HG03175 (cell line): Measurements from ENCODE around the gene CMTM7.

Source experiments
- ATAC-seq: cut with Tn5 transposase; IDR thresholded peaks from one replicate; pipeline ENCODE4 v1.9.1; 2021; ENCODE audit warnings: mild to moderate bottlenecking, moderate library complexity; ENCODE audit not compliant: unreplicated experiment

The CMTM7 gene

DNA sequence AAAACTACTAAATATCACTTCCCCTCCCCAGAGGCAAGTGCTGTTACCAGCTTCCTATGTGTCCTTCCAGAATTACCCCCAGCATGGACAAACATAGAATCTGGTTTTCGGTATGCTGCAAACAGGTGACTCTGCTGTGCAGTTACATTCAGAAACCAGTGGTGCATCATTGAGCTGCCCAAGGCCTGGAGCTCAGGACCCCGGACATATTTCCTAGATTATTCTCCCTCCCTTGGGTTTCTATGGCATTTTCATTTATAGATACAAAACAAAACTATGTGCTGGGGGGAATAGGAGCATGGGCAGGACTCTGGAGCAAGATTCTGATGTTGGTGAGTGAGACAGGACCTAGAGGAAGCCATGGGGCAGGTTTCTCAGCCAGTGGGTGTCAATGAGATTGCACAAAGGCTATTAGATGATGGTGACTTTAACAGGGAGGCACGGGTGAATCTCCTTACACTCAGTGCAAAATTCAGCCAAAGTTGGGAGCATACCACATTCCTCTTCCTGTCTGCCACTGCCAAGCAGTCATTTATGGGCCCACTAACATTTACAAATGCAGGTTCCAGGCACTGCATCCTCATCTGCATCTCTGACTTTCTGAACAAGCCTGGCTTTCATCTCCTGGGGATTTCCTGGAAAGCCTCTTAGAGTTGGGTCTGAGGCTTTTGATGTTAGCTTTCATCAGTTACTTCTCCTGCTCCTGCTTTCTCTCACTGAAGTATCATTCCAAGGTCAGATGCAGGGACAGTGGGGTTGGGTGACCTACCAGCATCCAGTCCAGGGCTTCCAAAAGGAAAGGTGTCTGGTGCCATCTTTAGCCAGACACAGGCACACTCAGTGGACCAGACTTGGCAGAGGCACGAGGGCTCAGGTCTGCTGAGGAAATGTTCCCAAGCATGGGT lies 44.5 kb downstream of the CMTM7 start:
- ATAC-seq, result no peak

DNA sequence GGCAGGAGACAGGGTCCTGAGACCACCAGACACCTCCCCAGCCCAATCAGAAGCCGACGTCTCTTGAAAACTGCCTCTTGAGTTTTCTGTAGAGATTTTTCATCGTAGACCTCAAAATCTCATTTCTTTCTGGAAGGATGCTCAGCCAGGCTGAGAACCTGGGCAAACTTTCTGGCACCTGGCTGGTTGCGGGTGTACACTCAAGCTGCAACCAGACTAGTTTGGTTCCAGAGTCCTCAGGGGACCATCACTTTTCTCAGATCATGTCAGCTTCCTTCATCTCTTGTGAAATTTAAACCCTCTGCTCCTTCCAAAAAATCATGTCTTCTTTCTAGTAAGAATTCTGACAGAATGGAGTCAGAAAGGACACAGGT lies 45.1 kb downstream of the CMTM7 start:
- peak; percentile 47 for ATAC-seq

DNA sequence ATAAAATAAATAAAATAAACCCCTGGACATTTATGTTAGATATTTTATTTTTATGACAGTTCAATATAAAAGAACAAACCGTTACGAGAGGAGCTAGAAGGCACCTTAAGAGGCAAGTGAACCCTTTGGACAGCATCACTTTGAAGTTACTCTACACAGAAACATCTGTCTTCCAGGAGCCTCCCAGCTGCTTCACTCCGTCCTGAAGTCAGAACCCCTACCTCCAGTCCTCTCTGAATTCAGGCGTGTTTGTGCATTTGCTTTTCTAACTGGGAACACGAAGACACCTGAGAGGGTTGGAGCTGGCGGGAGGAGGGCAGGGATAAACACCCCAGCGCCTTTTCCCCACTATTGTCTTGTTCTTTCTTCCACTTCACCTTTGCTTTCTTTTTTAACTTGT lies 46.2 kb downstream of the CMTM7 start:
- no peak for ATAC-seq

DNA sequence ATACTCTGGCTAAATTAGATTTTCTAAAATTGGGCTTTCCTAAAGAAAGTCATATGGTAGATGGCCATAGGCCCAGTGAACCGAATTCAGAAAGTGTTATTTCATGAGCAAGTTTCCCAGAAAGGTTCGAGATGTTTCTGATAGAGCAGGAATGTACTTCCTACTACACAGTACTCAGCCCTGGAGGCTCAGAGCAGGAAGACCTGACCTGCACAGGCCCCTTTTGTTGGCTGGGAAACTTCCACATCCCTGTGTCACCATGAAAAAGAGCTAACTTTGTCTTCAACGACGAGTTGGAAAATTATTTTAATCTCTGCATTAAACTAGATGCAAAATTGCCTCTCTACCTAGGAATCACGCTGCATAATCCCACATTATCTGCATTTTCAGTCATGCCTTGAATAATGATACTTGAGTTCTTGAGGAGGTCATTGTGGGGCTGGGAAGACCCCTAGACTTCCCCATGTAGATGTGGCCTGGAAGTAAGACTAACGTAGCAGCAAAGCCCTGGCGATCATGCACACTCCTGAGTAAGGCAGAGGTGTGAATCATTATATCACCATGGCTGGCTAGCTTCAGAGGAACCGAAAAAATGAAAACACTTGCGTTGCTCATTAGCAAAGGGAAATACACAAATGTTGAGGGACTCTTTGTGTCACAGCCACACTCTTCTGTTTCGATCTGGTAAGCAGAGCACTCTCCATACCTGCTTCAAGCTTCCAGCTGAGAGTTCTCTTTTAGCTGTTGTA lies 47.1 kb downstream of the CMTM7 start:
- ATAC-seq, result peak; percentile 92

DNA sequence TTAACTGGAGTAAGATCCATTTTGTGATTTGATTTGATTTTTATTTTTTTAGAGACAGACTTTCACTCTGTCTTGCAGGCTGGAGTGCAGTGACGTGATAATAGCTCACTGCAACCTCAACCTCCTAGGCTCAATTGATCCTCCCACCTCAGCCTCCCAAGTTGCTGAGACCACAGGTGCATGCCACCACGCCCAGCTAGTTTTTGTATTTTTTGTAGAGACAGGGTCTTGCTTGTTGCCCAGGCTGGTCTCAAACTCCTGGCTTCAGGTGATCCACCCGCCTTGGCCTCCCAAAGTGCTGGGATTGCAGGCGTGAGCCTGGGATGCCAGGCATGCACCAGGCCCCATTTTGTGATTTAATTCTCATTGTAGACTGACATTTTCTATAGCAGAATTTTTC lies 47.8 kb downstream of the CMTM7 start:
- peak; percentile 34 for ATAC-seq

DNA sequence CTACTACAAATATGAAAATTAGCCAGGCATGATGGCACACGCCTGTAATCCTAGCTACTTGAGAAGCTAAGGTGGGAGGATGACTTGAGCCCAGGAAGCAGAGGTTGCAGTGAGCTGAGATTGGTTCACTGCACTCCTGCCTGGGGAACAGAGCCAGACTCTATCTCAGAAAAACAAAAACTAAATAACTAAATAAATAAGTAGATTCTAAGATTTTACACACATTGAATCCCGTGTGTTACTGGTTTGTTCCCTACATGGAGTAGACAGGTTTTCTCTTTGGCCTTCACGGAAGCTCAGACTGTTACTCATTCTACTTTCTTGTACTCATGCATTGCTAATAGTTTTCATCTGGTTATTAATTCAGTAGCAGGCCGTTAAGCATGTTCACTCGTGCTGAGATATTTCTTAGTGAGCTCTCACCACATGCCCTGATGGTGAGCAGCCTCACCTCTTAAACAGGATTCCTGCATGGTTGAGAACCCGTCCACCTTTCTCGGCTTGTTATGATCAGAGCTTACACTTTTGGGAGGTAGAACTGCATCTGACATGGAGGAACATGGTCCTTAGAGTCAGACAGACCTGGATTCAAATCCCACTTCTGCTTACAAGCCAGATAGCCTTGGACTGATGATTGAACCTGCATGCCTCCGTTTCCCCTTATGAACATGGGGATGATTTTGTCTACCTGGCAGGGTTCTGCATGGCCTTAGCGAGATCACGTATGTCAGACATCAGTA lies 49.1 kb downstream of the CMTM7 start:
- no peak for ATAC-seq

DNA sequence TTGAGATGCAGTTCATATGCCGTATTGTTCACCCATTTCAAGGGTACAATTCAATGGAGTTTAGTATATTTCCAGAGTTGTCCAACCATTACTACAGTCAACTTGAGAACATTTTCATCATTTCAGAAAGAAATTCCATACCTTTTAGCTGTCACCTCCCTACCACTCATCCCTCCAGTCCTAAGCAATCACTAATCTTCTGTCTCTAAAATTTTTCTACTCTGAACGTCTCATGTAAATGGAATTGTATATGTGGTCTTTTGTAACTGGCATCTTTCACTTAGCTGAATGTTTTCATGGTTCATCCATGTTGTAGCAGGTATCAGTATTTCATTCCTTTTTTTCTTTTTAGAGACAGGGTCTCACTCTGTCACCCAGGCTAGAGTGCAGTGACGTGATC lies 51.1 kb downstream of the CMTM7 start:
- no peak for ATAC-seq

DNA sequence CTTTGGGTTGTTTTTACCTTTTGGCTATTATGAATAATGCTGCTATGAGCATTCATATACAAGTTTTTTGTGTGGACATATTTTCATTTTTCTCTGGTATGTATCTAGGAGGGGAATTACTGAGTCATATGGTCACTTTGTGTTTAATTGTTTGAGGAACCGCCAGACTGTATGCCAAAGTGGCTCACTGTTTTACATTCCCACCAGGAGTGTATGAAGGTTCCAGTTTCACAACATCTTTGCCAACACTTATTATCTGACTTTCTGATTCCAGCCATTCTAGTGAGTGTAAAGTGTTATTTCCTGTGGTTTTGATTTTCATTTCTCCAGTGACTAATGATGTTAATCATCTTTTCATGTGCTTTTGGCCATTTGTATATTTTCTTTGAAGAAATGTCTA lies 51.8 kb downstream of the CMTM7 start:
- ATAC-seq, result no peak

DNA sequence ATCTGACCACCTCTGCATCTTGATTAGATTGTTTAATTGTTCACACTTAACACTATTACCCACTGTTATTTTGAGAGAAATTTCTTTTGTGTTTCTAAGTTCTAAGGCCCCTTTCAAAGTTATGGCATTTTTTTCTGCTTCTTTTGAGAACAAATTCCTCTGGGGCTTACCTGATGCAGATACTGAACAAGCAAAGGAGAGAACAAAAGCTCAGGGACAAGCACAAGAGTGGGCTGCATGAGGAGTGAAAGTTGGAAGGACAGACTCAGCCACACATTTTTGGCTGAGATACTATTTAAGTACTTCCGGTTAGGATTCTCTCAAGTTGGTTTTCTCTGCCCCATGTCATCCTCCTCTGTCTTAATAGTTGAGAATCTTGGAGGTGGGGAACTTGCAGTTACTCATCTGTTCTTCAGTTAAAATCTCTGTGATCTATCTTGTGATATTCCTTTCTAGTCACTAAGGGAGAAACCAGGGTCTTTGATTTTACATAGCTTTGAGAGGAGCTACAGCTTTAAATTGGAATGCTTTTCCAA lies 56.3 kb downstream of the CMTM7 start:
- ATAC-seq, result no peak

DNA sequence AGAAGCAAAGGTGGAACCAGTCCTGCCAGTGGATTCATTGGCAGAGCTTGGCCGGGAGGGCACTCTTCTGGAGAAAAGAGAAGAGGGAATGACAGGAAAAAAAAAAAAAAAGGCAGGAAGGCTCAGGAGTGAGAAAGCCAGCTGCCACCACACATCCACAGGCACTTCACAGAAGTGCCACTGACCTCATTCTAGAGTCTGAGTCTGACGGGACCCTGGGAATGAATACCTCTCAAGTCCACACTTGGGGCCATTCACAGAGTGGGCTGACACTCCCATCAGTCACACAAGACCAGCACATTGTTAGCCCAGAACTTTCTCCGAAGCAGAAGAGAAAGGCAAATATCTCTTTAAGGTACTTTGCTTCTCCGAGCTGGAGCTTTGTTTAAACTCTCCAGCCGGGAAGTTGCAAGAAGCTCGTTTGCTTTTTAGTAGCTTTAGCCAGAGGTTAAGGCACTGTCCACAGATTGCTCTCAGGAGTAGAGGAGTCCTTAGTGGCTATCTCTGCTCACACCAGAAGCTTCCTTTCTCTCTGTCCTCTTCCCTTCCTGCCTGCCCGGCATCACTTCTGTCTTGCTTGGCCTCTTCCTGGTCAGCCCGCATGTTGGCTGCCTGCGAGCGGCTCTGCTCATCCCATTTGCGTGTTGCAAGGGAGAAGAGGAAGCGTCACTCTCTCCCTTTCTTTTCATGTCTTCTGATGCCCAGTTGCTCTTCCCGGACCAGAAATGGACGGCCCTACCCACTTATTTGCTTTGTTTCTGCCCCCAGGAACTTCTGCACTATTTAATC lies 57.2 kb downstream of the CMTM7 start:
- ATAC-seq, result no peak

DNA sequence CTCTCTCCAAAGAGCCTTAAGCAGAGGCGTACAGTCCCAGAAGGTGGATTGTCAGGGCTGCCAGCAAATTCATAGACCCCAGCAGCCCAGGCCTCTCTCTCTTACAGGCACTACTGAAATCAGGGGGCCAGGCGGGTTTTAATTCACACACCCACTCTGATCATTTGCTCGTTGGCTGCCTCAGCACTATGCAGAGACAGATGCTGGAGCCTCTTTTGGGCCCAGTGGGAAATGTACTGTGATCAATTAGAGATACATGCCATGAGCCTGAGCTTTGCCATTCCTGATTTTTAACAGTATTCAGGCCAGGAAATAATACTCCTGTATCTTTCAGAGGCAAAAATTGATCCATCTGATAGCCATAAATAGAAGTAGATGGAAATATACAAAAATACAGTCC lies 58.0 kb downstream of the CMTM7 start:
- ATAC-seq, result no peak

DNA sequence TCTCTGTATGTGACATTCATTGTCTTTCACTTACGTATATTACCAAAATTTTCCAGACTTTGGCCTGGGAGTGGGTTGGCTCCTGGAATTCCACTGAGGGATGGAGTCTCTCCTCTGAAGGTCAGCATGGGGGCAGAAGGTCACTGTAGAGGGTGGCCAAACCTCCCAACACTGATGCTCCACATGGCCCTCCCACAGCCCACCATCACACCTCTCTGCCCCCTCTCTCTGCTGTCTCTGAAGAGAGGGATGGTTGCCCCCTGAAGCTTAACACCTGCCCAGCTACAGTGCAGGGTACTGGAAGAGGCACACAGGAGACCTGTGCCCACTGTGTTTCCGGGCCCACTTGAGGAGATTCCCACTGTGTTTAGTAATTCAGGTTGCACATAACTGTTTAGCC lies 58.8 kb downstream of the CMTM7 start:
- ATAC-seq, result no peak

DNA sequence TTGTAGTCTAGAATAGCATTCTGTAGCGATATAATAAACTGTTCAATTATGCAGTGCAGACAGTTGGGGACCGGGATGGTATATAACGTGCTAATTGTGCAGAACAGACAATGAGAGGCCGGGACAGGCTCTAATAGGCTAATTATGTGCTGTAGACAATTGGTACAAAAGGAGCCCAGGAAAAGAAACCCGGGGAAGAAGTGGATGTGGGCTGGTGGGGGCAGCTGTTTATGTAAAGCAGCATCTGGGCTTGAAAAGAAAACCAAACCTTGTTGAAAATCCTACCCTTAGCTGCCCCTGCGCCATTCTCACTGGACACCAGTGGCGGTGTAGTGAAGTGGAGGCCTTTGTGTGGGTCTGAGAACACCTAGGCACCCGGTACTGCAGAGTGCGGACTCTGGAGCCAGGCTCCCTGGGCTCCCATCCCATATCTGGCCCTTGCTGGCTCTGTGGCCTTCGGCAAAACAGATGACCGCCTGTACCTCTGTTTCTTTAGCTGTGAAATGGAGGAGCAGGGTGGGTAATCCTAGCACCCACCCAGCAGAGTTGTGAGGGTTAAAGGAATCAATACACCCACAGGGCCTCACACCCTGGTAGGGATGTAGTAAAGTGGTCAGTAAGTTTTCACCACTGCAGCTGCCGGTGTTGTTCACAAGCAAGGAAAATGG lies 59.5 kb downstream of the CMTM7 start:
- no peak for ATAC-seq

DNA sequence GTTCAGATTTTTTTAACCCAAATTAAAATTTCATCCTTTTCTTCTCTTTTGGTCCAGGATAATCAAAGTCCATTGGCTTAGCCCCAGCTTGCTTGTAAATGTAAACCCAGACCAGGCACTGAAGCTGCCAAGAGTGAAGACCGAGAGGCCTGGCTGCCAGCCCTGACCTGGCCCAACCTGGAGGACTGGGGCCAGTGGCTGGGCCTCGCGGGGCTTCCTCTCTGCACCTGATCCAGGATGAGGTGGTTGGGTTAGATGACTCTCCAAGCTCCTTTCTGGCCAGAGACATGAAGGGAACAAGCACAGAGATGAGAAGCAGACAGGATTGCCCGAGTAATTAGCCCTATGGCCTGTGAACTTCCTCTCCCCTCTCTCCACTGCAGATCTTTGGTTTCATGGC lies 60.4 kb downstream of the CMTM7 start:
- ATAC-seq, result no peak

DNA sequence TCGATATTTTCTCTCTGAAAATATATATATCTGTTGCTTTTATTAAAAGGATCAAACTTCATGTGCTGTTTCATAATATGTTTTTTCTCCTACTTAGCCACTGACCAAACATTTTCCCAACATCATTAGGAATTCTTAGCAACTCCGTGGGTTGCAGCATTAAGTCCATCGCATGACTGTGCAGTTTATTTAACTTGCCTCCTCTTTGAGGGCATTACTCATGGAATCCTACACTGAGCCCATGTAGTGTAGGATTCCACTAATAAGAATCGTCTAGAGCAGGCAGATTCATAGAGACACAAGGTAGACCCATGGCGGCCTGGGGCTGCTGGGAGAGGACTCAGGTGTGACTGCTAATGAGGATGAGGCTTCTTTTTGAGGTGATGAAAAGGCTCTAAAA lies 61.7 kb downstream of the CMTM7 start:
- ATAC-seq, result no peak

DNA sequence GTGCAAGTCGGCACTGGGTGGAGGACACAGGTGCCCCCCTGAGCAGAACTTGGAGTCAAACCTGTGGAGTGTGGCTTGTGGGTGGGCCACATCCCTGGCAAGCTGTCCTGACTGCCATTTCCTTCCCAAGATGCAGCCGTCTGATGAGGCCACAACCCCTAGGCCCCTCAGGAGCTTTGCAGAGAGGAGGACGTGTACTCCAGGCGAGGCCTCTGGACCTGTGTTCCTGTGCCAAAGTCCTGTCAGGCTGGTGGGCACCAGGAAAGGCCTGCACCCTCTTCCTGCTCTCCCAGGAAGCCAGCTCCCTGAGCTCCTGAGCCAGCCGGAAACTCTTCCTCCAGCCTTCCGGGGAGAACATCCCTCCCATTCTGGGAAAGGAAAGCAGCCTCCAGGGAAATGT lies 62.5 kb downstream of the CMTM7 start:
- ATAC-seq, result no peak

DNA sequence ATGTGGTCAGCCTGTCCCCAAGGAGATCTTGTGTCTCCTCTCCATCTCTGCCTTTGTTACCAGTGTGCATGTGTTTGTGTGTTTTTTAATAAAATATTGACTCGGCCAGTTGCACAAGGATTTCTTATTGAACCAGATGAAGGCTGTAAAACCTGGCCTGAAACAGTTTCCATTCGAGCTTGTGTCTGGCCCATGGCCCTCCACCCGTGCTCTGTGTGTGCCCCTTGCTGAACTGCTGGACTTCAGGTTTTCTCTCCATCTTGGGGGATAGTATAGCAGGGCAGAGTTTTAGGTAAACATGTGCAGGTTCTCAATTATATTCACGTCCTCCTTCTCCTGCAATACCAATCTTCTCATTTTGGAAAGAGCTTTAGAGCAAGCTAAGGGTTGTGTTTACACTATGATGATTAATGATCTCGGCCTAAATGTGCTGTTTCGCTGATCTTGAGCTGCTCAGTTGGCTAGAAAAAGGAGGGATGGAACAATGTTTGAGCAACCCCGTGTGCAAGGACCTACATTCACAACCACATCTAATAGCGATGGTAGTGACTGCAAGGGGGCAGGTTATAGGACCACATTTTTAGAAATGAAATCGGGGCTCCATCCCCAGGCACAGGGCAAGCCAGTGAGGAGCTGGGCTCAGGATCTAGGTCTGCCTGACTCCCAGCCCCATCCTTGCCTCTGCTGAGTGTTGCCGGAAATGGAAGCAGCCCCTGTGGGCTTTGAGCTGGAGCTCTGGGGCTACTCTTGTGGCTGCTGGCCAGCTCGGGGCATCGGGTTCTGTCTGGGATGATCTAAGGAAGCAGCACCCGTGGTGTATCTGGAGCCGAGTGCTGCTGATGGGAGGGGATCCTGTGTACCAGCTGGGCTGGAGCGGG lies 63.3 kb downstream of the CMTM7 start:
- ATAC-seq, result no peak

DNA sequence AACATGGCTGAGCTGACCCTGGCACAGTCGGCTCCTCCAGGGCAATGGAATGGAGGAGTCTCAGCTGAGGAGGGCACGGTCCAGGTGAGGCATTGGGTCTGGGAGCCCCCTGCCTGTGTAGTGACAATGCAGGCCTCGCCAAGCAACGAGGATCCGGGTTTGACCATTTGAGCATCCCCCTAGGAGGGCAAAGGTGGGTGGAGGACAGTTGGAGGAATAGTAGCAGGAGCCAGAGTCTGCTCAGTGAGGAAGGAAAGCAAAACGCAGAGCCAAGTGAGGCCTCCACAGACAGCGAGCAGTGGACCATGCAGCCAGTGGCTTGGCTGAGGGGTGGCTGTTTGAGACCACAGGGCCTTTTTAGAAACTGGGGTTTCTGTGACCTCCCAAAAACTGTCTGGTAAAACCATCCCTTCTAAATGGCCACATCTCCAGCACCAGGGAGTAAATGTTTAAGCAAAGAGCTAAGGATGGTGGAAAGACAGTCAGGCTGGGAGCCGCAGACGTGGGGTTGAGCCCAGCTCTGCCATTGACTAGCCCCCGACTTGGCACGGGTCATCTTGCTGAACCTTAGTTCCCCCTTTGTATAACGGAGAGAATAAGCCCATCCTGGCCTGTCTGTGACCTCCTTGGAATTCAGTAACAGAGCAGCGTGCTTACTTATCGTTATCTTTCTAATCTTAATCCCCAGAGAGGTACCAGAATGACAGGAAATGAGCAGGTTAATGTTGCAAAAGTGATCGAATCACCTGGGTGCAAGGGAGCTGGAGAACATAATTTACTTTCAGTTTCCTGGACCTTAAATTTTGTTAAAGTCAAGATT lies 64.2 kb downstream of the CMTM7 start:
- ATAC-seq, result no peak
